A549 (cell line): ENCODE results near the gene FAM53B.

Experiments used
- ELK1 ChIP-seq: fragments of 150-350 bp; IDR thresholded peaks from 2 replicates; pipeline ENCODE4 v1.6.1; 2014; ENCODE audit warnings: low read depth, mild to moderate bottlenecking, low read length
- KDM1A ChIP-seq: fragments of 200-600 bp; sonication (generic); IDR thresholded peaks from 2 replicates; pipeline ENCODE4 v1.6.1; 2016; ENCODE audit warnings: low read depth, mild to moderate bottlenecking
- POLR2A ChIP-seq: IDR thresholded peaks from 2 replicates; pipeline ENCODE4 v1.6.1; 2012; ENCODE audit warnings: mild to moderate bottlenecking, low read length
- SMC3 ChIP-seq: fragments of >200 bp; sonication (Bioruptor Twin); formaldehyde crosslinking; IDR thresholded peaks from 3 replicates; pipeline ENCODE4 v1.6.1; 2018; ENCODE audit warnings: inconsistent platforms
- USF2 ChIP-seq: fragments of 450-650 bp; IDR thresholded peaks from 2 replicates; pipeline ENCODE4 v1.6.1; 2014; ENCODE audit warnings: antibody characterized with exemption
- TF ChIP-seq, protein P1 (sequence below): fragments of >200 bp; sonication (Bioruptor Twin); formaldehyde crosslinking; IDR thresholded peaks from 3 replicates; pipeline ENCODE4 v1.5.1; 2016

DNA sequence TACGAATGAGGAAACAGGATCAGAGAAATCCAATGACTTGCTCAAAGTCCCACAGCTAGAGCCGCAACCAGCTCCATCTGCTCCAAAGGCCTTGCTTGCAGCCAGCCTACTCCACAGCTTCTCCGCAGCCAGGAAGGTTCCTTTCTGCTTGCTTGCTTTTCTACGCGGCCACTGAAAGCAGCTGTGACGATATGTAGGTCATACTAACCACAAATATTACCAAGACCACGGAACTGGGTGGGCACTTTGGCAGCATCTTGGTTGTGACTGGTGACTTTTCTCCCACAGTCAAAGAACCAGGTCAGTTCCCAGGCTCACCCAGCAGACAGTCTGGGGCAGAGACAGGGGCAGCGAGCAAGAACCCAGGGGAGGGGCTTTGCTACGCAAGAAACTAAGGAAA lies 86.4 kb downstream of the FAM53B start:
- TF ChIP-seq, protein P1, sequence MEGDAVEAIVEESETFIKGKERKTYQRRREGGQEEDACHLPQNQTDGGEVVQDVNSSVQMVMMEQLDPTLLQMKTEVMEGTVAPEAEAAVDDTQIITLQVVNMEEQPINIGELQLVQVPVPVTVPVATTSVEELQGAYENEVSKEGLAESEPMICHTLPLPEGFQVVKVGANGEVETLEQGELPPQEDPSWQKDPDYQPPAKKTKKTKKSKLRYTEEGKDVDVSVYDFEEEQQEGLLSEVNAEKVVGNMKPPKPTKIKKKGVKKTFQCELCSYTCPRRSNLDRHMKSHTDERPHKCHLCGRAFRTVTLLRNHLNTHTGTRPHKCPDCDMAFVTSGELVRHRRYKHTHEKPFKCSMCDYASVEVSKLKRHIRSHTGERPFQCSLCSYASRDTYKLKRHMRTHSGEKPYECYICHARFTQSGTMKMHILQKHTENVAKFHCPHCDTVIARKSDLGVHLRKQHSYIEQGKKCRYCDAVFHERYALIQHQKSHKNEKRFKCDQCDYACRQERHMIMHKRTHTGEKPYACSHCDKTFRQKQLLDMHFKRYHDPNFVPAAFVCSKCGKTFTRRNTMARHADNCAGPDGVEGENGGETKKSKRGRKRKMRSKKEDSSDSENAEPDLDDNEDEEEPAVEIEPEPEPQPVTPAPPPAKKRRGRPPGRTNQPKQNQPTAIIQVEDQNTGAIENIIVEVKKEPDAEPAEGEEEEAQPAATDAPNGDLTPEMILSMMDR: no peak
- TF ChIP-seq ELK1 (no peak), POLR2A (no peak), SMC3 (no peak), USF2 (no peak), KDM1A (no peak)
